ENCODE results near the gene PLCB4.

Gene PLCB4

DNA sequence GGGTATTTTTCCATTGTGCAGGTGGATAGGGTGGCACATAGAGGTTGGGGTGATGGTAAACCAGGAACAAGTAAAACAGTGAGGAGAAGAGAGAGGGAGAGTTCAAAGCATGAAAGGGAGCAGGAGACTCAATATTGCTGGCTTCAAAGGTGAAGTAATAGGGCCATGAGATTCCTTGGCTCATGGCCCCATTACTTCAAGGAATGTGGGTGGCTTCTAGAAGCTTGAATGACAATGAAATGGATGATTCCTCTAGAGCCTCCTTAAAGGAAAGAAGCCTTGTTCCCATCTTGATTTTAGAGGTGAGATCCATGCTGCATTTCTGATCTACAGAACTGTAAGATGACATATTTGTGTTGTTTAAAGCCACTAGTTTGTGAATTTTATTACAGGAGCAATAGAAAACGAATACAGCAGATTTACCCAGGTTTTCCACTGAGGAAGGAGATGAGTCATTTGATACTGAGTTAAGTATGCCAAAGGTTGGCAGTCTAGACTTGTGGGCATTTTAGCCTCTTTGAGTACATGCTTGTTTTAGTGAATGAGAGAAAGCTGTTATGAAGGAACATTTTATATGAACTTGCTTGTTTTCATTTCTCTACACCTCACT, 110.4 kb downstream of the PLCB4 start:
- DNase-seq (ENCODE audit: low spot score) = no peak

DNA sequence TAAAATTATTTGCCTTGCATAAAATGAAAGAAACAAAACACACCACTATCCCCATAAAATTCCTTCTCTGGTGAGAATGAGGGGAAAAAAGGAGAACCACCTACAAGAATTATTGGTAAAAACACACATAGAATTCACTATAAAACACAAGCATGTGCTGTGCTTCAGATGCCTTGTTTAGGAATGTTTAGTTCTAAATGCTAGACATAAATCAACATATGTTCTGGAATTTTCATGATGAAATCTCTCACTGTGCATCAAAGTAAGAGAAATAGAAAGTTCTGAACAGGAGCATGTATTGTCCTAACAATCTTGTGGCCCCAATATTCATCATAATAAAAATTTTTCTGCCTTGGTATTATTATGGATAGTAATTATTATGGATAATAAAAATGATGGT, 111.0 kb downstream of the PLCB4 start:
- DNase-seq (ENCODE audit: low spot score) = no peak

DNA sequence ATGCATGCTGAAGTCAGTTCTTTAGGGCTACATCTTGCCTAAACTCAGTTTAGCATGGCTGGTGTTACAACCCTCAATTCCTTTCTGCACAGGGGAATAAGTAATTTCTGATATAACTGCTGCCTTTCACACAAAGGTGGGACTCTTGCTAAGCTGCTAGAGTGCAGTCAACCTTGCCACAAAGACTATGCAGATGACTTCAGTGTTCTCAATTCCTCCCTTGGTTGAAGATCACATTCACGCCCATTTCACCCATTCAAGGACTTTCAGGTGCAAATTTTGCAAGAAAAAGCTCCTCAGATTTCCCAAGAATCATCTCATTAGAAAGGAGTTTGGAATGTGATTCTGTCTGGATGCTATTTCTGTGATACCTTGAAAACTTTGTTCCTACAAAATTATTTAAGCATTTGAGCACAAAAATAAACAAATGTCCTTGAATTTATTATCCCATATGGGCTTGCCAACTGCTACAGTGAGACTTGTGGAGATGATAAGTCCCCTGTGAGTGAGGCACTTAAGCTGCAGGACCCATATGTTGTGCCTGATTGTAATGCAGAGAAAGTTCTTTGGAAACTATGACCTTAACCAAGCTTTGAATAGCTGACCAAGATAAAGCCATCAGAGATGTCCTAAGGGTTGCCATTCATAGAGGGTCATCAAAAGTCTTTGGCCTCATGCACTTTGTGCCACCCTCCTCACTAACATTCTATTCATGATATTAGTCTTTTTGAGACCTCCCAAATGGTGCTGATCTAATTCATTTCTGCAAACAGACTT, 111.8 kb downstream of the PLCB4 start:
- DNase-seq (ENCODE audit: low spot score) = no peak

DNA sequence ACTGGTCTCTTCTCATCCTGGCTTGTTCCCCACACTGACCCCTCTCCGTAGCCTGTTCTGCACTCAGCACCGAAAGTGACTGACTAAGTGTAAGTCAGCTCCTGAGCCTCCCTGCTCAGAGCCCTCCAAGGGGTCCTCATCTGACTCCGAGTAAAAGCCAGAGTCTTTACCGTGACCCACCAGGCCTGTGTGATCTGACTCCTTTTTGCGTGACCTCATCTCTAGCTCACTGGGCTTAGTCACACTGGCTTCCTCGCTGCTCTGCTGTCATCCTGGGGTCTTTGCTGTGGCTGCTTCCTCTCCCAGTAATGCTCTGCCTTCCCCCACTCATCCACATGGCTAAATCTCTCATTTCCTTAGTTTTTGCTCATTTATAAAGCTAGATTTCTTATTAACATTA, 116.6 kb downstream of the PLCB4 start:
- peak; percentile 32 for DNase-seq (ENCODE audit: low spot score)

GRCh38 chr20:9186396-9186795, 117.5 kb downstream of the PLCB4 start:
- no peak for DNase-seq (ENCODE audit: low spot score)

GRCh38 chr20:9195031-9195430, 126.1 kb downstream of the PLCB4 start:
- DNase-seq (ENCODE audit: low spot score) = no peak

DNA sequence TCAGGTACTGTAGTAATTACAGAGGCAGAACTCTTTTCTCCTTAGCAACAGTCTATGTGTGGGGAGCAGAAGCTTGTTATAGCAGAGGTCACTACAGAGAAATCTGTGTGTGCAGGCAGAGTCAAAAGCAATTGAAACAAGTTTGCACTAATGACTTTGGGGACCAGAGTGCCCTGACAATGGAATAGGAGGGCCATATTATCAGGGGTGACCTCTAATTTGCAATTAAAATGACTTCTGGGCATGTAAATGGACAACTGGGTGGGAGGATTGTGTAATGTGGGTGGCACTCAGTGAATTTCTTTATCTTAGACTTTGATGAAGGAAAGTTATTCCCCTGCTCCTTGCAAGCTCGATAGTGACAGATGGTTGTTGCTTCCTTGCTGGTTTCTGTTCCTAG, 127.2 kb downstream of the PLCB4 start:
- DNase-seq (ENCODE audit: low spot score) = no peak

DNA sequence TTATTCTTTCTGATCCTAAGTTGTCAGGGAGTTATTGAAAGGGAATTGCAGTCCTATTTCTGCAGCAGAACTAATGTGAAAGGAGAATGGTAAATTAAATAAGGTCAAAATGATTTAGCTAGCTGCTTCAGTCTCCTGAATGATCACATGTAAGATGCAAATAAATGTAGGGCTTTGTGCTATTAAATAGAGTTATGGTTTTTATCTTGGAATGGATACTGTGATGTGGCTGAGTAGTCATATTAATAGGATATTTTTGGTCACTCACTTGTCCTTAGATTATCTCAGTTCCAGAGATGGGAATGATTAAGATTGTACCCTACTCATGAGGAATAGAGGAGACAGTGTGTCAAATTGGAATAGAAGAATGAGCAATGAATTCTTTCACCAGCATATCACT, 129.6 kb downstream of the PLCB4 start:
- no peak for DNase-seq (ENCODE audit: low spot score)

DNA sequence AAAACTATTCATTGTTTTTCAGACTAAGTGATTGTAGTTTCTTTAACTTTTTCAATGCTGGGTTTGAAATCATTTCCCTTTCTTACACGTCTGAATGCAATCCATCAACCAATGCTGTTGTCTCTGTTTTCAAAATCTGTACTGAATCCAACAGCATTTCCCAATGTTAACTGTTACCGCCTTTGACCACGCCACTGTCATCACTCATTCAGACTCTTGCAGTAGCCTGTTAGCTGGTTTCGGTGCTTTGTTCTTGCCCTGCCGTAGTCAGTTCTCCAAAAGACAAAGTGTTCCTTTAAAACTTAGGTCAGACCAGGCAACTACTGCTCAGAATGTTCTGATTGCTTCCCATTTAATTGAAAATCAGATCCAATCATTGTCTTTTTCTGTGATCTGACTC, 131.3 kb downstream of the PLCB4 start:
- DNase-seq (ENCODE audit: low spot score) = no peak

DNA sequence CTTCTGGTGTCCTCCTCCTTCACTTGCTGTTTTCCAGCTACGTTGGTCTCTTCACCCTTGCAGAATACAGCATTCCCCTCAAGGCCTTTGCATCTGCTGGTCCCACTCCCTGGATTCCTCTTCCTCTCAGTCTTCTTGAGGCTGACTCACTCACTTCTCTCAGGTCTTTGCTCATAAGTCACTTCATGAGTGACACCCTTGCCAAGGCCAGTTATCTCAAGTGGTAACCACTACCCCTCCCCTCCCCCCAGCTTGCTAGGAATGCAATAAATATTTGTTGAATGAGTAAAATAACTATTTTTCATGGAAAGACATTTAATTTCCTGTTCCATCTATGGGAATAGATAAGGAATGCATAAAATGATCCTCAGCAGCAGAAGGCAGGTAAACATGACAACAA, 131.7 kb downstream of the PLCB4 start:
- DNase-seq (ENCODE audit: low spot score) = peak; percentile 22

- no peak for DNase-seq (ENCODE audit: low spot score)
Measured at GRCh38 chr20:9202420-9203080, 133.7 kb downstream of the PLCB4 start.

DNA sequence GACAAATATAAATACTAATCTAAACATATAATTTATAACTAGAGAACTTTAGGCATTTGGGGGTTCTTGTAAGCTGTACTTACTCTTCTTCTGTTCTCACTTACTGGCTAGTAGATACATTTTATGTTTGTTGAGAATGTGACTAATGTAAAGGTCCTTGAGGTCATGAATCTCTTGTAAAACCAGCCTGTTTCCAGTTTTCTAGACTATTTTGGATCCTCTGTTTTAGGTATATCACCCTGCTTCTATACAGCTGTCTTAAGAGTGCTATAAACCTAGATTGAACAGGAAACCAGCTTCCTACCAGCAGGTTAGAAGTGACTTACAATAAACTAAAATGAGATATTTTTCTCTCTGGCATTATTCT, 134.2 kb downstream of the PLCB4 start:
- DNase-seq (ENCODE audit: low spot score) = no peak

GRCh38 chr20:9204979-9205378, 136.1 kb downstream of the PLCB4 start:
- DNase-seq (ENCODE audit: low spot score) = no peak

GRCh38 chr20:9206486-9206885, 137.6 kb downstream of the PLCB4 start:
- DNase-seq (ENCODE audit: low spot score) = no peak

DNA sequence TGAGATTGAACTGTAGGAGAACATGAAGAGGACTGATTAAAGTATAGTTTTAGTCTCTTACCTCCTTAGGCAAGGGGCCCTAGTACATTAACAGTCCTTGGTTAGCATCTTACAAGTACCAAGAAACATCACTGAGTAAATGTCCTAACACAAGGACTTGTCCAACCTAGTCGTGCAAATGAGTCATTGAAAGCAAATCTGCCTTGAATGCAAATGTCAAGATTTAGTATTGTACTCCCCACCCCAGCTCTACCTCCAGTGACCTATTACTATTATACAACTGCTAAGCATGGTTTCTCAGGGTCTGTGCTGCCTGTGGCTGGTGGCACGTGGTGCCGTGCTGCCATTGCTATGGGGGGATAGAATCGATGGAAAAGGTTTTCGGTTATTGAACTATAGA, 138.4 kb downstream of the PLCB4 start:
- DNase-seq (ENCODE audit: low spot score) = no peak

DNA sequence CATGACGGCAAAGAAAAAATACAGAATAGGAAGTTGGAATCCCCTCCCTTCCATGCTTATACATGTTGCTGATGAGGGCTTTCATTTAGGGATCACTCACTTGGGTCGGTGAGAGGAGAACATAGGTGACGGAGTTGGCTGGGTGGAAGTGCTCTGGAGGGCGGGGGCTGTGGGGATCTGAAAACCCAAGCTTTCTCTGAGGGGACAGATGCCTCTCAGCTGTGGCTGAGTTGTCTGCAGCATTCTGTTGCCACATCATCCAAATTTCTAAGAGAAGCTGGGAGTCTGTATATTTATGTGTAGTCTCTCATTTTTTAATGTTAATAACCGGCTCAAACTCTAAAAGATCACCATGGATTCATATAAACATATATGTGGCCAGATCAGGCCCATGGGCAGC, 141.5 kb downstream of the PLCB4 start:
- no peak for DNase-seq (ENCODE audit: low spot score)

GRCh38 chr20:9211016-9211760, 142.3 kb downstream of the PLCB4 start:
- no peak for DNase-seq (ENCODE audit: low spot score)

DNA sequence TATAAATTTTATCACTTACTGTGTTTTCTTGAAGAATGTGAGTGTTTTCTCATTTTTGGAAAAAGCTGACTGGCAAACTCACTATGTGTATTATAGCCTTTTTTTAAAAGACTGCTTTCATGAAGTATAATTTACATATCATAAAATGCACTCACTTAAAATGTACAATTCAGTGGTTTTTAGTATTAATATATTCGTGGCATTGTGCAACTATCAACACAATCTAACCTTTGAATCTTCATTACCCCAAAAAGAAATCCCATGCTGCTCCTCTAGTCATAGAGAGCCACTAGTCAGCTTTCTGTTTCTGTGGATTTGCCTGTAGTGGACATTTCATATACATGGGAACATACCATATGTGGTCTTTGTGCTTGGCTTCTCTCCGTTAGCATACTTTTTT, 143.8 kb downstream of the PLCB4 start:
- DNase-seq (ENCODE audit: low spot score) = no peak

- DNase-seq (ENCODE audit: low spot score) = no peak
Measured at GRCh38 chr20:9214685-9215084, 145.8 kb downstream of the PLCB4 start.

DNA sequence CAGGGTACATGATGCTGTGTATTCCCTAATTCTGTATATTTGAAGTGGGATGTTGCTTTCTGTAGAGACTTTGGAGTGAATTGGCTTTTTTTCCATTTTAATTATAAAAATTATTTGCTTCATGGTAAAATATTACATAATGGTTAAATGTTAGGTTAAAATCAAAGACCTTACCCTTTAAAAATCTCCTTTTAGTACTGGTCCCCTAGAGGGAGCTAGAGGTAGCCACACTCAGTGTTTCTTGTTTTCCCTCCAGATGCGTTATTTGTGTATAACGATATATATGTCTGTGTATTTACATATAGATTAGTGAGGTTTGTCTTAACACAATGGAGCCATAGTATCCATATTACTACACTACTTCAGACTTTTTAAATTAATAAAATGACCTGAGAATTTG, 146.7 kb downstream of the PLCB4 start:
- DNase-seq (ENCODE audit: low spot score) = no peak

DNA sequence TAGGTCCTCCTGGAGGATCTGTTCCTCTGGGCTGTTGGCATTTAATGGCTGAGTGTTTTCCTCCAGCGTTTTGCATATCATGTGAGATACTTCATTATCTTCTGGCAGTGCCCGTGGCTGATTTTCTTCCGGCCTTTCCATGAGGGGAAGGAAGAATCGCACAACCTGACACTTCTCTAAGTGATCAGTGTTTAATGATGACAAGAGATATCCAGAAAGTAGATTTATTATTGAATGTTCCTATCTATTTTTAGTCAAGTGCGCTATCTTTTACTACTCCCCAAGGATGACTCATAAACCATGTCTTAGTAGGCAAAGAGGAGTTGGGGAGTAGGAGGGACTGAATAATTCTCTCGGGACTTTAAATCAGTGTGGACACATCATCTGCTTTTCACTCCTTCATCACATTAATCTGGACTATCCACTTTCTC, 149.7 kb downstream of the PLCB4 start:
- DNase-seq (ENCODE audit: low spot score) = peak; percentile 60

DNA sequence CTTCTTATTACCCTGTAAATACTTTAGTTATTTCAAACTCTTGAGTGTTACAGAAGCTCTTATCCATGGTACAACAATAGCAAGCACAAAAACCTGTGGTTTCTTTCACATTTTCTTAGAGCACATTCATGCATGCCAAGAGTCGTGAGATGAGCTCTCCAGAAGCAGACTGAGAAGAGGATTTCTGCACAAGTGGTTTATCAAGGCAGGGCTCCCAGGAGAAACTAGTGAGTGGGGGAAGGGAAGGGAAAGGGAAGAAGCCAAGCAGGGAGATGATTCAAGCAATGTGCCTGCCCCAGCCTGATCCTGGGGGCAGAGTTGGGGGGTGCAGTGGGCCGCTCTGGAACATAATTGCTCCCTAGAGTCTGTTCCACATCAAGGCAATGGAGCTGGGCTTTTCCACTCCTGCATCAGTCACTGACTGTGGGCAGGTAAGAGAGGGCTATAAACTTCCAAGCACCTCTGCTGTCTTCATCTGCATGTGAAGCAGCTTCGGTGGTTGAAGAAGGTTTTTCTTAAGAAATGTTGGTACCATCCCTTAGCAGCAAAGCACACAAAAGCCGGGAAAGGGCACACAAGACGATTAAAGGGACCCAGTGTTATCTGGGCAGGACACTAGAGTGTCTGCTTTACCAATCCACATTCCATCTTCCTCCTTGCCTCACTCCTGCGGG, 152.1 kb downstream of the PLCB4 start:
- peak; percentile 42 for DNase-seq (ENCODE audit: low spot score)

Data from hepatic stellate cell (primary cell).